HG03280 (cell line): ENCODE measurements around the gene CARD19.
"Not testable (repeated sequence)": the region's sequence is repeated elsewhere in the genome, so short reads cannot be mapped to it uniquely, and the experiment has no call there.

Experiments used
- ATAC-seq: cut with Tn5 transposase; IDR thresholded peaks from one replicate; pipeline ENCODE4 v1.9.1; 2021; ENCODE audit warnings: mild to moderate bottlenecking, moderate library complexity; ENCODE audit not compliant: unreplicated experiment

Gene CARD19

DNA sequence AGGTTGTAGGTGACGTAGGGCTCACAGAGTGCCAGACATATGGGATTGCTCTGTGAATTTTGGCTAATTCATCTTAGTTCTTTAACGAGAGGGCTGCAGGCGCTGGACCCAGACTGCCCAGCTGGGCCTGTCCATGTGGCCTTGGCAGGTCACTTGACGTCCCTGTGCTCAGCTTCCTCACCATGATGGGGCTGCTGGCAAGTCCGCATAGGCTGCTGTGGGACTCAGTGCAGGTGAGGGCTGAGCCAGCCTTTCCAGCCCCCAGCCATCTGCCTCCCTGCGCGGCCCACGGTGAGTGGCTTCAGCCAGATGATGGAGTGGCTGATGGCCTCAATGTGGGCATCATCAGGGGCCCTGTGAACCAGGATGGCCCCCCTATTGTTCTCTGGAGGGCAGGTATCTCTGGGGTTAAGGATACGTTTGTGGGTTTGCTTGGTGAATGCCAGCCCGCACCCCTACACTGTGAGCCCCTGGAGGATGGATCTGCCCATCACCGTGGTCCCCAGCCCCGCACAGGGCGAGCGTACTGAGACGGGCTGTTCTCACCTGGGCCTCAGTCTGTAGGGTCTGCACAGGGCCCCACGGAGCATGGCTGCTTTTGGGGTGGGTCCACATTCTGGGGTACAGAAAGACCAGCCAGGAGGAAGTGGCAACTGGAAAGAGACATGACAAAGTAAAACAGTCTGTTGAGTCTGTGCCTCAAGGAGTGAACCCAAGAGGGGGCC lies 3.7 kb downstream of the CARD19 start:
- no peak for ATAC-seq

DNA sequence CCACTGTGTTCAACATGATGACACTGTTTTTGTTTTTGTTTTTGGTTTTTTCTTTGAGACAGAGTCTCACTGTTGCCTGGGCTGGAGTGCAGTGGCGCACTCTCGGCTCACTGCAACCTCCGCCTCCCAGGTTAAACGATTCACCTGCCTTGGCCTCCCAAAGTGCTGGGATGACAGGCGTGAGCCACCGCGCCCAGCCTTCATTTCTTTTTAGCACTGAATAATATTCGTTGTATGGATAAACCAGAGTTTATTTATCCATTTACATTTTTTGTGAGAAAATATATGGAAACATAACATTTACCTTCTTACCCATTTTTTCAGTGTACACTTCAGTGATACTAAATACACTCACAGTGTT lies 4.2 kb downstream of the CARD19 start:
- ATAC-seq, result no peak

DNA sequence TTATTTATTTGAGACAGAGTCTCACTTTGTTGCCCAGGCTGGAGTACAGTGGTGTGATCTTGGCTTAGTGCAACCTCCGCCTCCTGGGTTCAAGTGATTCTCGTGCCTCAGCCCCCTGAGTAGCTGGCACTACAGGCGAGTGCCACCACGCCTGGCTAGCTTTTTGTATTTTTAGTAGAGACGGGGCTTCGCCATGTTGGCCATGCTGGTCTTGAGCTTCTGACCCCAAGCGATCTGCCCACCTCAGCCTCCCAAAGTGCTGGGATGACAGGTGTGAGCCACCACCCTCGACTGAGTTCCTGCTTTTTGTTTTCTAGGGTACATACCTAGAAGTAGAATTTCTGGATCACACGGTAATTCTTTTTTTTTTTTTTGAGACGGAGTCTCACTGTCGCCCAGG lies 5.1 kb downstream of the CARD19 start:
- ATAC-seq, result not testable (repeated sequence)

DNA sequence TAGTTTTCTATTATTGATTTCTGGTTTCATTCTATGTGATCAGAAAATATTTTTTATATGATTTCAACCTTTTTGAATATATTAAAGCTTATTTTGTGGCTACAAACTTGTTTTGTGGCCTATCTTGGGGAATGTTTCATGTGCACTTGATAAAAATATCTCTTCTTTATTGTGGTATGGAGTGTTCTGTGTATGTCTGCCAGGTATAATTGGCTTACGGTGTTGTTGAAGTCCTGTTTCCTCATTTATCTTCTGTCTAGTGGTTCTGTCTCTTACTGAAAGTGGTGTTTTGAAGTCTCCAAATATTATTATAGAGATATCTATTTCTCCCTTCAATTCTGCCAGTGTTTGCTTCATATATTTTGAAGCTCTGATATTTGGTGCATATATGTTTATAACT lies 9.6 kb downstream of the CARD19 start:
- ATAC-seq, result no peak

DNA sequence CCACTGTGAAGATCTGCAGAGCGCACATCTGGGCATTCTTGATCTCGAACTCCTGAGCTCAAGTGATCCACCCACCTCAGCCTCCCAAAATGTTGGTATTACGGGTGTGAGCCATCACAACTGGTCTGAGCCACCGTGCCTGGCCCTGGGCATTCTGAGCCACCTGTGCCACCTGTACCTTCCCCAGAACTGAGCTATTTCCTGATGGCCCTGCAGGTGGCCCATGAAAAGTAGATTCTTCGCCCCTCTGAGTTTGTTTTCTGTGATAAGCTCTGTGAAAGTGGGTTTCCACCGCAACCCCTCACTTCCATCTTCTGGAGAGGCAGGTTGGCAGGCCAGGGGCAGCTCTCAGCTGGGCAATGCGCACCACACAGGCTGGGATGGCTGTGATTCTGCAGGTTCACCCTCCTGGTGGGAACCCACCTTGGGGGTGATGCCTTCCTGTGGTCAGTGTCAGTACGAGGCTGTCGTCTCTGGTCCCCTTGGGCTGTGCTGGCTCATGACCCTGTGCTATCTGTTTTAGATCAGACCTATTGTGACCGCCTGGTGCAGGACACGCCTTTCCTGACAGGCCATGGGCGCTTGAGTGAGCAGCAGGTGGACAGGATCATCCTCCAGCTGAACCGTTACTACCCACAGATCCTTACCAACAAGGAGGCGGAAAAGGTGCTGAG lies 11.3 kb downstream of the CARD19 start:
- ATAC-seq, result no peak

DNA sequence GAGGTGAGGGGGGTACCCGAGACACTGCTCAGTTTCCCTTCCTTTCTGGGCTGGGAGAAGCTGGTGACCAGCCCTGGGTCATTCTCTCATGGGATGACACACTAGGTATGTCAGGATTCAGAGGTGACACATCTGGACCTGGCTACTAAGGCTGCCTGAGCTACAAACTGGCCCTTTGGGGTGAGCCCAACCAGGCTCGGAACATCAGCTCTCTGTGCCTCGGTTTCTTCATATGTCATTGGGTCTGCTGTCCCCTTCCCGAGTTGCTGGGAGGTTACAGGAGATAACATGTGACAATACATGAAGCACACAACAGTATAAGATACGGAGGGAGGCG lies 11.8 kb downstream of the CARD19 start:
- ATAC-seq, result no peak

DNA sequence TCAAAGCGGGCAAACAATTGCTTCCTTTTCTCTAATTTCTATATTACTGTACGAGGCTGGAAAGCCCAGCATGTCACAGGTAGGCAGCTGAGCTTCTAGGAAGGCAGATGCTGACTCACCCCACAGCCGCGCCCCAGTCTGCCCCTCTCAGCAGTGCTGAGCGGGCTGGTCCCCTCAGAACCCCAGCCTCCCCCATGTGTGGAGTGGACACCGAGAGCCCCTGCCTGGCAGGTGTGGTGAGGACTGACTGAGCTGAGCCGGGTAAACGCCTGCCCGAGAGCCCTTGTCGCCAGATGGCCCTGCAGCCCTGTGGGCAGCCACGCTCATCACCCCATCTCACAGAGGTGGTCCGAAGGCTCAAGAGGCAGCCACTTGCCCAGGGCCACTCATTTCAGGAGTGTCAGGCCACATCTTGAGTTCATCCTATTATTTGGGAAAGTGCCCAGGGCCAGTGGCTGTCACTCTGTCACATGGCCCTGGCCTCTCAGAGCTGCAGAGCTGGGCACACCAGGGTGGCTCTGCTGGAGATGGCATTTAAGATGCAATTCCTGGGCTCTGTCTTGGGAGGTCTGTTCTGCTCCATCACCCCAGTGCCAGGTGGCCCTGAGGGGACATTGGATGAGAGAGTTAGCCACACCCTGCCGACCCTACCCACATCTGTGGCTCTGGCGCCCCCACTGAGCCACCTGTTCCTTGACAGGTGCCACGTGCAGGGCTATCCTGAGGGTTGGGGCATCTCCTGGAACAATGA lies 12.4 kb downstream of the CARD19 start:
- peak; percentile 46 for ATAC-seq

DNA sequence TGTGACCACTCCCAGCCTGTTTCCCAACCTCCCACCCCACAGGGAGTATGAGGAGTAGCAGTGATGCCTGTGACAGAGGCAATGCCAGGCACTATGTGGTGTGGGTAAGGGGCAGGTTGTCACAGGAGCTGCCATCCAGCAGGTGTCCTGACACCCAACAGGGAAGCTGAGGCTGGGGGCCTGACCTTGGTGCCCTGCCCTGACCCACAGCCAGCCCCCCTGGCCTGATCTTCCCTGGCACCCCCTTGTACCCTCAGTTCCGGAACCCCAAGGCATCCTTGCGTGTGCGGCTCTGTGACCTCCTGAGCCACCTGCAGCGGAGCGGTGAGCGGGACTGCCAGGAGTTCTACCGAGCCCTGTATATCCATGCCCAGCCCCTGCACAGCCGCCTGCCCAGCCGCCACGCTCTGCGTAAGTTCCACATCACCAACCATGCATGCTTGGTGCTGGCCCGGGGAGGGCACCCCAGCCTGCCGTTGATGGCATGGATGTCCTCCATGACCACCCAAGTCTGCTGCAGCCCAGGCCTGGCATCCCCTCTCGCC lies 14.4 kb downstream of the CARD19 start:
- no peak for ATAC-seq

DNA sequence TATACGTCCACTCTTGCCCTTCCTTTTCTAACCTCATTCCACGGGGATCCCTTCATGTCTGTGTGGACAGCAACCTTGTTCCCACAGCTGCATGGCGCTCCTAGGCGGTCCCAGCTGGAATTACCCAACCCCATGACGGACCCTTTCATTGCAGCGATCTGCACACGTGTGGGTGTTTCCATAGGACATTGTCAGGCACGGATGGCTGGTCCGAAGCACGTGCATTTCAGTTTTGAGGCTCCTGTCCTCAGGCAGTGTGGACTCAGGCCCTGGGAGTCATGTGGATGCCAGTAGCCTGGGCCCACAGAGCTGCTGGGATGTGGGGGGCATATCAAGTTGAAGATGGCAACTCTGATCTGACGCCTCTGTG lies 15.0 kb downstream of the CARD19 start:
- no peak for ATAC-seq

DNA sequence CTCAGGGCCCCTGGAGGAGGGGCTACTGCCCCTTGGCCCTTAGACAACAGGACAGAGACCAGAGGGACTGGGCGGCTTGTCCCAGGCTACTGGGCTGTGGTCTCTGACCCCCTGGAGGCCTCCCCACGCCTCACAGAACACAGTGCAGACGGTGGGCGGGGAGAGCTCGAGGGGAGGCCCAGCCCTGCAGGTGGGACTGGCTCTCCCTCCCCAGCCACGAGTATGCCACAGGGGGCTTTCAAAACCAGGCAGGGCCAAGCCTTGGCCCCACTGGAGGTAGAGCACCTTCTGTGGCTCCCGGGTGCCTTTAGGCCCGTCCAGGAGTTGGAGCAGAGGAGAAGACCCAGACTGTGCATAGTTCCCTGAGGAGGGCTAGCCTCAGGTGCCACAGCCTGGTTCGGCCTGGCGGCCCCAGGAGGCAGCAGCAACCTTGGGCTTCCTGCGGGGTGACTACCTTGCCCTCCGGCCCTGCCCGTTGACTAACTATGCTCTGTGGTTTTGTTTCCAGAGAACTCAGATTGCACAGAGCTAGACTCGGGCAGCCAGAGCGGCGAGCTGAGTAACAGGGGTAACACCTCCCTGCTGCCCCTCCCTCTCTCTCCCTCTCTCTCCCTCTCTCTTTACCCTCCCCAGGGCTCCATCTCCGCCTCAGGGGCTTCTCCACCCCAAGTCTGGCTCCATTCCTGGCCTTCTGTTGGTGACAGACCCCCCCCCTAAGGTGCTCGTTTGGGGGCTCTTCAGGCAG lies 15.5 kb downstream of the CARD19 start:
- no peak for ATAC-seq

DNA sequence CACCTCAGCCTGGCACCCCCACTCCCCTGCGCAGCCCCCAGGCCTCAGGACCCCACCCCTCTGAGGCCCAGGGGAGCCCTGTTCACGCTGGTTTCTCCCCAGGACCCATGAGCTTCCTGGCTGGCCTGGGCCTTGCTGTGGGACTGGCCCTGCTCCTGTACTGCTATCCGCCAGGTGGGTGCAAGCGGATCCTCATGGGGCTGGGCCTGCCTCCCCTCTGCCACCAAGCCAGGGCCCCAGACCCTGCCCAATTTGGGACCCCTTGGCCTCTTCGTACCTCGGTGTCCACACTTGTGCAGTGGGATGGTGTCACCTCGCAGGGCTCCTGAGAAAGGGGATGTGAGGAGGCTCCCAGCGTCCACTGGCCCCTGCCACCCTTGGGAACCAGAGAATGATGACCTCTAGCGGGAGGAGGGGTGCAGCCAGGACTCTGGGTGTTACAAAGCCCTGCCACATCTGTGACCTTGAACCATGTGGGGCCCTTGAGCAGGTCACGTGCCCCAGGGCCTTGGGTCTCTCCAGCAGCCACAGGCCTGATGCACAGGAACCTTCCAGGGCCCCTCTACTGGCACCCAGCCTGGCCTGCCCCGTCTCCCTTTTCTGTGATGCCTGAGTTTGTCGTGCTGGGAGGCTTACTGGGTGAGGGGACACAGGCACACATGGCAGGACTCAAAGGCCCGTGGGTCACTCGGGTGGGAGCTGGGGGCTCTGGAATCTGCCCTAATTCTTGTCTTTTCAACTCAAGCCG lies 16.3 kb downstream of the CARD19 start:
- ATAC-seq, result no peak

DNA sequence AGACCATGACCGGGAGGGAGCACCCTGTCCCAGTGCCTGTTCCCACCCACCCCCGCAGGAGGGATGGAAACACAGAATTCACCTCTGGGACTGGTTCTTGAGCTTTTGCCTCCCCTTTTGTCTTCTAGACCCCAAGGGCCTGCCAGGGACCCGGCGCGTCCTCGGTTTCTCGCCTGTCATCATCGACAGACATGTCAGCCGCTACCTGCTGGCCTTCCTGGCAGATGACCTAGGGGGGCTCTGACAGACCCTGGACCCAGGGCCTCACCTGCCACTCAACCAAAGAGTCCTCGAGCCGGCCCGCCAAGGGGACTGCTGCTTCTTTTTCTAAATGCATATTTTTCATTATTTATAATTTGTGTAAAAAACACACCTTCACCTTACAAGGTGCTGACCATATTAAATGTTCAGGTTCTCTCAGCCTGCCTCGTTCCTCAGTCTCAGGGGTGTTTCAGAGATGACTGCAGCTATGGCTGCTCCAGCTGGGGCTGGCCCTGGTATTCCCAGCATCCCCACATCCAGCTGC lies 16.9 kb downstream of the CARD19 start:
- no peak for ATAC-seq

DNA sequence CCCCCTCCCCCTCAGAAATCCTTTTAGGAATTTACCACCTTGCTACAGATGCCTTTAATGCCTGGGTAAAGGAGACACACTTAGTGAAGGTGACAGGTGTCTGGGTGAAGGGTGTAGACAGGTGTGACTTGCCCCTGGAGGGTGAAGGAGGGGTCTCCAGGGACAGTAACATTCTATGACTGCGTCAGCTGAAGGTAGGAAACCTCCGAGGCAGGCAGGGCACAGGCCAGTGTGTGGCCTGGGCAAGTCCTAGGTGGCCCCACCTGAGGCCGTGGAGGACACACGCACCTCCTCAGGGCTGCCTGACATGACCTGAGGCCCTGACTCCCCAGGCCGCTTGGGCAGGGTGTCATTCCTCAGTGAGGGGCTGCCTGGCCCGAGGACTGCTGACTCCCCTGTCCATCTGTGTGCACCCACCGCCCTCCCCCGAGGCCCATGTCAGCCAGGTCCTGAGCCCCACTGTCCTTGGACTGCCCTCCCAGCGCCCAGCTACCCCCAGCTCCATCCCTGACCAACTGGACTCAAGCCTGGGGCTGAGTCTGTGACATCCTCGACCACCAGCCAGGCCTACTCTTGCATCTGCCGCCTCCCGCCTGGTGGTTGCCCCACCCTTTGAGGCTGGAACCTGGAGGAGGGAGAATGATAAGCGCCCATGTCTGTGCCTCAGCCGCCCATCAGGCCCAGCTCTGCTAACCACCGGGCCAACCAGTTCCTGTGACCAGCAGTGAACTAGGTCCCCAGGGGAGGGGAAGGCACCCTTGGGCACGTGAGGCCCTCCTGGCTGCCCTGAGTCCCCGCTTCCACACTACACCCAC lies 18.4 kb downstream of the CARD19 start:
- no peak for ATAC-seq

DNA sequence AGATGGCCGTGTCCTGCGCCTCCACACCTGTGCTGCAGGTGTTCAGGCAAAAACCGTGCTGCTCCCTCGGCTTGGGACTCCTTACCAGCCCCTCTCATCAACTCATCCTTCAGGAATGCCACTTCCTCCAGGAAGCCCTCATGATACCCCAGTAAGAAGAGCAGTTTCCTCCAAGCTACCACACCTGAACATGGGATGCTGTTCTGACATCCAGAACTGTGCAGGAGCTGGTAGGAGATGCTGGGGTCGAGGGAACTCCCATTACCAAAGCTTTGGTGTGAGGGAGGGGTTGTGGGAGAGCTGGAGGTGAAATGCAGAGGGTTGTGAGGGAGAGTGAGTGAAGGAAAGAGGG lies 18.9 kb downstream of the CARD19 start:
- ATAC-seq, result no peak

DNA sequence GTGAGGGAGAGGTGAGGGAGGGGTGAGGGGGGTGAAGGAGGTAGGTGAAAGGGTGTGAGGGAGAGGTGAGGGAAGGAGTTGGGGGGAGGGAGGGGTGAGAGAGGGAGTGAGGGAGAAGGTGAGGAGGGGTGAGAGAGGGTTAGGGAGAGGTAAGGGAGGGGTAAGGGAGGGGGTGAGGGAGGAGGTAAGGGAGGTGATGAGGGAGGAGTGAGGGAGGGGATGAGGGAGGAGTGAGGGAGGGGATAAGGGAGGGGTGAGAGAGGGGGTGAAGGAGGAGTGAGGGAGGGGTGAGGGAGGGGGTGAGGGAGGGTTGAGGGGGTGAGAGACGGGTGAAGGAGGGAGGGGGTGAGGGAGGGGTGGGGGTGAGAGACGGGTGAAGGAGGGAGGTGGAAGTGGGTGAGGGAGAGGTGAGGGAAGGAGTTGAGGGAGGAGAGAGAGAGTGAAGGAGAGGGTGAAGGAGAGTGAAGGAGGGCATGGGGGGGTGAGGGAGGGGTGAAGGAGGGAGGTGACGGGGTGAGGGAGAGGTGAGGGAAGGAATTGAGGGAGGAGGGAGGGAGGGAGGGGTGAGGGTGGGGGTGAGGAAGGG lies 19.6 kb downstream of the CARD19 start:
- no peak for ATAC-seq

DNA sequence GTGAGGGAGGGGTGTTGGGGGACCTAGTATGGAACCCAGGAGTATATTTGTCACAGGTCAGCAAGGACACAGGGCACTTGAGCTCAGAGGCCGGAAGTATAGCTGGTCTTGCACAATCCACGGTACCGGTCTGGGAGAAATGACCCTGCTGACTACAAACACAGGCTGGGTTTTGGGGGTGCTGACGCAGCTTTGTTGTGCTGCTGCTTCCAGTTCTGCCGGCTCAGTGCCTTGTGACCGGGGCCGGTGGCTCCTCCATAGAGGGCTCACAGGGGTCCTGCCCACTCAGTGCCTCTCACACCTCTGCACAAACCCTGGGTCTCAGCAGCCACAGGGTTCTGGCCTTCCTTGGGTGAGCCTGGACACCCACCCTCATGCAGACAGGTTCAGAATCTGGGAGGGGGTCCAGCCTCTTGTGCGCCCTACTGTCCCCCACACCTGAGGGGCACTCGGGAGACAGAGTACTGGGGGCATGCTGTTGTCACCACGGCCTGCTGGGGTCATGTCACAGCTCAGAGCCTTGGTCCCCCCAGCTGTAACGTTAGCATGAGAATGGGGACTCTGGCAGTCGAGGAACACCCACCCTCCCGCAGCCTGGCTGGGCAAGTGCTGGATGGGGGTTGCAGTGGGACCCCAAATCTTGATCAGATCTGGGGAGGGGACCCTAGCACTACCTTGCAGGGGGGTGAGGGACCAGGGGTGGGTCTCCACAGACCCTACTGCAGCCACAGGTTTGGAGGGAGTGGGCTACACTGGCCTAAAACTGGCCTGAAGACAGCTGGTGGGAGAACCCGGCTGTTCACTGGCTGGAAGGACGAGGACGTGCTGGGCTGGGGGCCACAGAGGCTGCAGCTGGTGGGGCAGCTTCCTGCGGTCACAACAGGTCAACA lies 20.3 kb downstream of the CARD19 start:
- no peak for ATAC-seq

DNA sequence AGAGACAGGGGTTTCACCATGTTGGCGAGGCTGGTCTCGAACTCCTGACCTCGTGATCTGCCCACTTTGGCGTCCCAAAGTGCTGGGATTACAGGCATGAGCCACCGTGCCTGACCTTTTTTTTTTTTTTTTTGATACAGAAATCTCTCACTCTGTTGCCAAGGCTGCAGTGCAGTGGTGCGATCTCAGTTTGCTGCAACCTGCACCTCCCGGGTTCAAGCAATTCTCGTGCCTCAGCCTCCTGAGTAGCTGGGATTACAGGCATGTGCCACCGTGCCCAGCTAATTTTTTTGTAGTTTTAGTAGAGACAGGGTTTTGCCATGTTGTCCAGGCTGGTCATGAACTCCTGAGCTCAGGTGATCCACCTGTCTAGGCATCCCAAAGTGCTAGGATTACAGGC lies 21.5 kb downstream of the CARD19 start:
- ATAC-seq, result not testable (repeated sequence)
